GM18508 (cell line): Measurements from ENCODE around the gene GNG4.
"Not testable (repeated sequence)": the region's sequence is repeated elsewhere in the genome, so short reads cannot be mapped to it uniquely, and the experiment has no call there.

Experiments used
- ATAC-seq: cut with Tn5 transposase; IDR thresholded peaks from one replicate; pipeline ENCODE4 v1.9.1; 2021; ENCODE audit warnings: moderate number of reproducible peaks; ENCODE audit not compliant: insufficient read depth, unreplicated experiment

GNG4 gene

GRCh38 chr1:235650341-235651169 is 971 bp upstream of the GNG4 start:
- ATAC-seq: no peak

- ATAC-seq: no peak
Observed at GRCh38 chr1:235648954-235649367, 623 bp downstream of the GNG4 start.

GRCh38 chr1:235648407-235648907 is 1.1 kb downstream of the GNG4 start:
- no peak for ATAC-seq

- ATAC-seq: not testable (repeated sequence)
Observed at GRCh38 chr1:235647537-235647936, 2.0 kb downstream of the GNG4 start.

DNA sequence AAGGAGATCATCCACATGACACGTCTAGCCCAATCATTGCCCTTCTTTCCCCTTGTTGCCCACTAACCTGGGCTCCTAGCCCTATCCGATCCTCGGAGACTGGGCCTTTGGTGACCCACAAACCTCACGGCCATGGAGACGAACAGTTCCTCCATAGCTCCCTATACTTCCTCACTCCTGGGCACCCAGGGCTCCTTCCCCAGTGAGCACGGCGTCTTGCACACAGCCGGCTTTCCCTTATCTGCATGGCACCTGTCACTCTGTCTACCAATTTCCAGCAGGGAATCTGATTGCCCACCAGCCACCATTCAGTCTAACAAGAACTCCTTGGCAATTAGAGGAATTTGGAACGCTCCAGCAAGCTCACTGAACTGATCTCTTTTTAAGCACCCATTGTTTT is 3.1 kb downstream of the GNG4 start:
- ATAC-seq: no peak

DNA sequence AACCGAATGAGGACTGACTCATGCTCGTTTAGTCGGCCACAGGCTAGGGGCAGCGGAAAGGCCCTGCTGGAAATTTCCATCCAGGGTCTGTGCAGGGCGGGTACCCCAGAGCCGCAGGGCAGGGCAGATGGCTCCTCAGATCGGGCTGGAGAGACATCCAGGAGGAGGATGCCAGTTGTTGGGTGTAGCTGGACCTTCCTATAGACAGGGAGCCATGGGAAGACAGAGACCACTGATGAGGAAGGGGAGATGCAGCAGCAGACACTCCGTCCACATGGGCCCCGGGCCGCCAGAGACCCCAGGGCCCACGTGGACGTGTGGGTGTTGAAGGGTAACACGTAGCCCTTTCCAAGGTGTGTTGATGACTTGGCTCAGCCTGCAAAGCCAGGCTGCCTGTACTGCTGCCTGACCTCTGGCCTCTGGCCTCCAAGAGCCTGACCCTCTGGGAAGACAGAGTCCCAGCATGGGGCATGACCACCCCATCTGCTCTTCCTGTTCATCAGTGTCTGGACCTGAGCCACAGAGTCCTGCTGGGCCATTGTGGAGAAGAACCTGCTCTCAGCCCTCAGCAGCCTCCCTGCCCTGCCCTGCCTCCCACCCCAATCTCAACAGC is 4.8 kb downstream of the GNG4 start:
- ATAC-seq: no peak

DNA sequence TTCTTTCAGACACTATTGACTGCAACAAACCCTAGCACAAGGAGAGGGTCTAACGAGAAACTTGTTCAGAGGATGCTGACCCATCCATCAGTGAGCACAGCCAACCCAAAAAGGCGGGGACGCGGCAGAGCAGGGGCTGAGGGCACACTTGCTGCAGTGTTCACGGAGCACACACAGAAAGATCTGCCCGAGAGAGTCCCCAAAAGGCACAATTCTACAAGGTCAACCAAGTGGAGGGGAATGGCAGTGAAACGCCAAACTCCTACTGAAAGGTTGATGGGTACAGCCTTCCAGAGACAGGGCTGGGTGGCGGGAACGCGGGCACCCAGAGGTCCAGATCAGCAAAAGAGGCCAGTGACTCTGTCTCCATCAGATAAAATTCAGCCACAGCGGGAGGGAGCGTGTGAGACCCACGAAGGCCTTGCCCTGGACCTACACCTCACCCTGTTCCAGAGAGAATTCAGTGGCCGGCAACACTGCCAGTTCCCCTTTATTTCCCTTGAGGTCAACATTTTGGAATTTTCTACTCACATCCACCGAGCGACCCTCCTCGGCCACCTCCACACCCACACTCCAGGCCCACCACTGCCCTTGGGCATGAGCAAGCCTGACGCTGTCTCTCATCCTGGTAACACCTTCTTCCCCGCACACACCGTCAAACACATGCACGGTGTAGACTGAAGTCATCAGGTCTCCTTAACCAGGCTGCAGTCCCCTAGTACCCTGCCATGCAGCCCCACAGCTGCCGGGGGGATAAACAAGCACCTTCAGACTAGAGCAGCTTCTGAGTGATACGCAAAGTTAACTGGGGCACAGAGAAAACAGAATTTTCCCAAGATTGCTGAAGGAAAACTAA is 5.5 kb downstream of the GNG4 start:
- ATAC-seq: no peak

DNA sequence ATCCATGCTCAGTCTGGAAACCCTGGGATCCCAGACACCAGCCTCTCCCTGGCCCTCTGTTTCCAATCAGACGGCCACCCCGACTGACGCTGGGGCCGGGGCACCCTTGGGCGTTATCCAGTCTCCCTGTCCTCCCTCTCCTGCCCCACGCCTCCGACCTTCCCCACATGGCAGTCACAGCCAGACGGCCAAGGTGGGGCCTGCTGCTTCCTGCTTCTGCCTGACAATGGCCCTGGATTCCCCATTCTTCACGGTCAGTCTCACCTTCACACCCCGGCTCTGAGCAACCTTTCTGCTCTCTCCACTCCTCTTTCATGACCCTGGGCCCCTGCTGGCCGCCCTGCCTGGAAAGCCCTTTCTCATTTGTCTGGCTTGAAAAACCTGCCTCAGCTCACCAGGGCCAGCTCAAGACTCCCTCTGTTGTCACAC is 6.6 kb downstream of the GNG4 start:
- ATAC-seq: no peak

- no peak for ATAC-seq
Observed at GRCh38 chr1:235642011-235642942, 7.3 kb downstream of the GNG4 start.

- no peak for ATAC-seq
Observed at GRCh38 chr1:235640580-235640979, 9.0 kb downstream of the GNG4 start.

DNA sequence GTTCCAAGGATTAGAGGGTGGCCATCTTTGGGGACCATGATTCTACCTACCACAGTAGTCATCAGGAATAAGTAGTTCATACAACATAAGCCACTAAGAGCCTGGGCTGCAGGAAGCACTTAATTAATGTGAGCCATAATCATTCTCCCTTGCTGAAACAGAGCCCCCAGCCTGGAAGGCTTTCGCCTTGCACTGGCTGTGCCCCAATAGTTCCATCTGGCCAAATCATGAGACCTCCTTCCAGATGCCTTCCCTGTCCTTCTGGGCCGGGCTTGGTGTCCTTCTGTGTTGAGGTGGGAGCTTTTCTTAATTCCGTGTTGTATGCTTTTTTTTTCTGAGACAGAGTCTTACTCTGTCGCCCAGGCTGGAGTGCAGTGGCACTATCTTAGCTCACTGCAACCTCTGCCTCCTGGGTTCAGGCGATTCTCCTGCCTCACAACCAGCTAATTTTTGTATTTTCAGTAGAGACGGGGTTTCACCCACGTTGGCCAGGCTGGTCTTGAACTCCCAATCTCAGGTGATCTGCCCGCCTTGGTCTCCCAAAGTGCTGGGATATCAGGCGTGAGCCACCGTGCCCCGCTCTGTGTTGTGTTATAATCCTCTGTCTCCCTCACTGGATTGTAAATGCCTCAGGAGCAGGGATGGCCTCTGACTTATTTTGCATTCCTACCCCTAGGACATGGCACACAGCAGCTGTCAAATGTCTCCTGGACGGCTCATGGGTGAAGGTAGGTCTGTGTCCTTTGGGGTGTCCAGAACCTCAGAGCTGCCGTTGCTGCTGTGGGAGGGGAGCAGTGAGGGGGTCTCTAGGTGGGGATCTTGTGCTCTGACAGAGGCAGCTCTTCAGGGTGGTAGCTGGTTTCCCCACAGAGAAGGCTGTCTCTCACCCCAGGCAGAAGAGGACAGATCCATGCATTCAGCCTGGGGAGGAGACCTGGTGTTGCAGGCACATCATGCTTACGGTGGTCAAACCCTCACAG is 10.1 kb downstream of the GNG4 start:
- no peak for ATAC-seq

GRCh38 chr1:235638612-235639011 is 11.0 kb downstream of the GNG4 start:
- not testable (repeated sequence) for ATAC-seq

- ATAC-seq: no peak
Observed at GRCh38 chr1:235637756-235638534, 11.6 kb downstream of the GNG4 start.

DNA sequence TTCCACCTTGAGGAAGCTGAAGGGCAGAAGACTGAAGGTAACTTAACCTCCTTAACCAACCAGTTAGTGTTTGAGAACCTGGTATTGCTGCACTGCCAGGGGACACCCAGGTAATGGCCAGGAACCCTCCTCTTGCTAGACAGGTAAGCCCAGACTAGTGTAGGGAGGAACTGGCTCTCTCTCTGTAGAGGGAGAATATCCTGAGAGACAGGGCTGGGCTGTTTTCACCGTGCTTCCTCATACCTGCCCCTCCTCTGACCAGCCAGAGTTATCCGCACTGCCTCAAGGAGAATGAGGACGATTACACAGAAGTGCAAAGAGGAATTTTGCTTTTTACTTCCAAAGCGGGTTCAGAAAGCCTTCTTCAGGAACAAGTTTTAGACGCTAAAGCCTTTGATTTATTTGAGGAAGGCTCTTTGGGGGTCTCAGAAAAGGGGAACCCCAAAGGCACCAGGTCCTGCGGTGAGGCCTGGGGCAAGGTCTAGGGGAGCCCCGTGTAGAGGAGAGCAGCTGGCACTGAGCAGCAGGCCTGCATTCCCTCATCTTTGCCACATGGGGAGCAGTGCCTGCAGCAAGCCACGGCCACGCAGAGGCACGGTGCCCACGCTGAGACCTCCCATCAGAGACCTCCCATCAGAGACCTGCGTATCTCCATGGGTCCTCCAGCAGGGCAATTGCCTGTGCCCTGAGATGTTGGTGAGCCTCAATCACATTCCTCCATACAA is 13.5 kb downstream of the GNG4 start:
- no peak for ATAC-seq

DNA sequence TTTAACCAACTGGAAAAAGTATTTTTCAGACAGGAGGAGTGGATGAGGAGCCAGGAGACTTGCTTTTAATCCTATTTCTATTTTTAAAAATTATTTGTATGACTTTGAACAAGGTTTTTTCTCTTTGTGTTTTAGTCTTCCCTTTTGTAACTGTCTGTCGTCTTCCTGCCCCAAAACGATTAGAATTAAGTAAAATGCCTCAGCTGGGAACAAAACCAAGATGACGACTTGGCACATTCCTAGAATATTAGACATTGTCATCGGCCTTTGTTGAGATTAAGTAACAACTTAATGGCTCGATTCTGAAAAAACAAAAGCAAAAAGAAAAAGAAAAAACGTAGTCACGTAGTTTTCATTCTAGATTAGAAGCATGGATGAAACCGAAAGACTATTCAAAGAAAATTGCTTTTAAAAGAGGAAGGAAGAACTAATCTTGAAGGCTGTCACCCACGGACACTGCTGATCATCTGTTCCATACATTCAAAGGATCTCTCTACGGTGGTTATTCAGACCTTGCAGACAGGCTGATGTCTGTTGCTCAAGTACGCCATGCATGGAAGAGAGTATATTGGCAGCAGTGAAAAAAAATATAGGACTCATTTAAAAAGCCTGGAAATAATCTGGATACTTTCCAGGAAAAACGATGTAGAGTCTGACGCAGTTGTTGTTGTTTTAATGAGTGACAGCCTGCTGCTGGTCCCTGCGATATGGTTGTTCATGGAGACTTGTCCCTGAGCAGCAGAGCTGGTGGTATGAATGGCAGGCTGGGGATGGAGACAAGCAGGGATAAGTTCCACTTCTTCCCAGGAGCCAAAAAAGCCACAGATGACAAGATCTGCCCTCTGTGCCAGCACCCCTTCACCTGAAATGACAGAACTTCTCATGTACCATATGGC is 16.8 kb downstream of the GNG4 start:
- ATAC-seq: no peak

DNA sequence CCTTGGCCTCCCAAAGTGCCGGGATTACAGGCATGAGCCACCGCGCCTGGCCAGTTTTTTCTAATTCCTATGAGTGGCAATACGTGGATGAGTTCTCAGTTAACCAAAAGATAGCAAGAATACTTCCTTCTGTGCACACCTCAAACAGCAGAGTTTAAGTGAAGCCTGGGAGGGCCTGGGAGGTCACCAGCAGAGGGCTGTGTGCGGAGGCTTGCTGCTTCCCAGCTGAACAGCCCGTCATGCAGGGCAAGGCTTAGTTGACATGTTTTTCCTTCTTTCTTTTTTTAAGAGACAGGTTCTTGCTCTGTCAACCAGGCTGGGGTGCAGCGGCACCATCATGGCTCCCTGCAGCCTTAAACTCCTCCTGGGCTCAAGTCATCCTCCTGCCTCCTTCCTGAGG is 17.8 kb downstream of the GNG4 start:
- ATAC-seq: no peak
